Body of pancreas (tissue), 4 donors: ENCODE results near the gene RNASE3.

ENCODE experiments used
- POLR2A ChIP-seq, 3 donors: fragments of 450-650 bp; IDR thresholded peaks; one replicate each; pipeline ENCODE4 v1.6.1; 2016; ENCODE audit warnings: antibody characterized with exemption in 3 of 3, mild to moderate bottlenecking in 2 of 3
- TF ChIP-seq, protein P1 (sequence below), 7 experiments: fragments of 450-650 bp in 4 of 7; fragments of 200-600 bp in 3 of 7; sonication (generic) in 3 of 7; IDR thresholded peaks; one replicate each; pipeline ENCODE4 v1.5.1; 2016 to 2019; ENCODE audit warnings: antibody characterized with exemption in 7 of 7

DNA sequence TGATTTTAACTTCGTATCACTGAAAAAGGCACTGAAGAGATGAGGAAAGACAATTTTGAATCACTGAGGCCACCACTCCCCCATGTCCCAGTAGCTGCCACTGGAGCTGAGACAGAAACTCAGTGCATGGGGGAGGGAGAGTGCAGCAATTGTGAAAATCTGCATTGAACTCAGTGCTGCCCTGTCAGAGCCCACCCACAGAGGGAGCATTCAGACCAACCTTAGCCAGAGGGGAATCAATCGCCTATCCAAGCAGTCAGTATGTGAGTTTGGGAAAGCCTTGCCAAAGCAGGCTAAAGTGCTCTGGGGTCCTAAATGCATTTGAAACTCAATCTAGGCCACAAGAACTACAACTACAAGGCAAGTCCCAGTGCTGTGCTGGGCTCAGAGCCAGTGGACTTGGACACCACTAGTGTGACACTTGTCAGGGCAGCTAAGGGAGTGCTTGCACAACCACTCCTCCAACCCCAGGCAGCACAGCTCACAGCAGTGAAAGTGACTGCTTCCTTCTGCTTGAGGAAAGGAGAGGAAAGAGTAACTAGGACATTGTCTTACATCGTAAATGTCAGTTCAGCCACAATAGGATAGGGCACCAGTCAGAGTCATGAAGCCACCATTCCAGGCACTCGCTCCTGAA lies 13.3 kb downstream of the RNASE3 start:
- TF ChIP-seq, protein P1, sequence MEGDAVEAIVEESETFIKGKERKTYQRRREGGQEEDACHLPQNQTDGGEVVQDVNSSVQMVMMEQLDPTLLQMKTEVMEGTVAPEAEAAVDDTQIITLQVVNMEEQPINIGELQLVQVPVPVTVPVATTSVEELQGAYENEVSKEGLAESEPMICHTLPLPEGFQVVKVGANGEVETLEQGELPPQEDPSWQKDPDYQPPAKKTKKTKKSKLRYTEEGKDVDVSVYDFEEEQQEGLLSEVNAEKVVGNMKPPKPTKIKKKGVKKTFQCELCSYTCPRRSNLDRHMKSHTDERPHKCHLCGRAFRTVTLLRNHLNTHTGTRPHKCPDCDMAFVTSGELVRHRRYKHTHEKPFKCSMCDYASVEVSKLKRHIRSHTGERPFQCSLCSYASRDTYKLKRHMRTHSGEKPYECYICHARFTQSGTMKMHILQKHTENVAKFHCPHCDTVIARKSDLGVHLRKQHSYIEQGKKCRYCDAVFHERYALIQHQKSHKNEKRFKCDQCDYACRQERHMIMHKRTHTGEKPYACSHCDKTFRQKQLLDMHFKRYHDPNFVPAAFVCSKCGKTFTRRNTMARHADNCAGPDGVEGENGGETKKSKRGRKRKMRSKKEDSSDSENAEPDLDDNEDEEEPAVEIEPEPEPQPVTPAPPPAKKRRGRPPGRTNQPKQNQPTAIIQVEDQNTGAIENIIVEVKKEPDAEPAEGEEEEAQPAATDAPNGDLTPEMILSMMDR (IDR thresholded peaks at IDR 0.05), result no peak
- TF ChIP-seq POLR2A (IDR thresholded peaks at IDR 0.05), result no peak
